Measurements from ENCODE around the gene LRRC26. TPM values are rescaled to one million over a fixed set of nuclear protein-coding genes. Genes with fewer than 3 reads are reported as not detected.
A peak's percentile ranks its signal among the peaks of the same experiment; 100 is the strongest.

Gene LRRC26
- total RNA-seq, 1 experiment from 2014 or later = 2.4 TPM

DNA sequence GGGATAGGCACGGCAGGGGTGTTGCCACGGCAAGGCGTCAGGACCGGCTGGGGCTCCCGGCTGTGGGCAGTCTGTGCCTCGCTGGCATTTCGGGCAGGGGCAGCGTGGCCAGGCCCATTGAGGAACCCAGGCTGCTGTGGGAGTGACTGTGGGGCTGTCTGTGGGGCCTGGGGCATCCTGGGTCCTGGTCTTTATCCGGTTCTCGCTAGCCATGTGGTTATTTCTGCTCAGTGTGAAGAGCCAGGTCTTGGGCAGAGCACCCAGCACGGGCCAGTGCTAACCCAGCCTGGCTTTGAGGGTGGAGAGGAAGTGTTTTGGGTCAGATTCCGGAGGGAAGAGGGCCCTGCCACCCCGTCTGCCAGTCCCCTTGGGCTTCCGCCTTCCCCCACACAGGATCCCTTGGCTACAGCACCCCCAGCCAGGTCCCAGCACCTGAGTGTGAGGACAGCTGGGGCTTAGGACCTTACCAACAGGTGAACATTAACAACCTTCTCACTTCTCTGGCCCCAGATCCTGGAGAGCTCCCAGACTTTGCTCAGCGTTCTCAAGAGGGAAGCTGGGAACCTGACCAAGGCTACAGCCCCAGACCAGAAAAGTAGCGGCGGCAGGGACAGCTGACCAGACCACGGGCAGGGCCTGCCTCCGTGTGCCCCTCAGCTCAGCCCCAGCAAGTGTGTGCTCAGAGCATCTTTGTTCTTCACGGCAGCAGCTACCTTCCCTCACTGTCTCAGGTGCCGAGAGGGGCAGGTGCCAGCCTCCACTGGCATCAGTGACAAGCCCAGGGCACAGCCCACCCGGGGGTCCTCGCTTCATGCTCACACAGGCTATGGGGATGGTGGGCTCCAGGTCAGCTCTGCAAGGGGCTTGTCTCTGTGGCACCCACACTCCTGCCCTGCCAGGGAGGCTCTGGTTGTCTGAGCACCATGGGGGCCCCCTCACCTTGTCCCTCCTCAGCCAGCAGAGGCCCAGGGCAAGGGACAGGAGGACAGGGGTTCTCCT is 19.7 kb upstream of the LRRC26 start:
- Histone ChIP-seq H3K27ac (ENCODE audit: low read depth, low read length) (peak overlapping the region; percentile 99), H3K4me2 (ENCODE audit: low read length) (peak overlapping the region; percentile 98), H3K36me3 (ENCODE audit: control insufficient read depth in 1 of 2, insufficient read depth in 2 of 2, low read length in 2 of 2) (peaks cover 0 to 23% of the 10 kb centered on the region in 2 experiments; a peak in 1 of 4 replicates), H3K4me3 (replicated peaks in 1 of 2; ENCODE audit: low read depth in 1 of 2, low read length in 2 of 2) (peak overlapping the region; percentile 98 to 100), H3K4me1 (ENCODE audit: control insufficient read depth in 1 of 2, insufficient read depth in 2 of 2, low read length in 2 of 2) (peaks cover 17 to 37% of the 10 kb centered on the region in 2 experiments), H3K79me2 (ENCODE audit: insufficient read depth, low read length) (peaks cover 60% of the 10 kb centered on the region), H4K20me1 (ENCODE audit: insufficient read depth) (no peaks in the 10 kb centered on the region), H3K27me3 (ENCODE audit: insufficient read depth, low read length) (no peaks in the 10 kb centered on the region), H2AFZ (ENCODE audit: low read depth, low read length, poor library complexity, severe bottlenecking) (no peak overlapping the region), H3K9me3 (ENCODE audit: control insufficient read depth in 1 of 2, insufficient read depth in 1 of 2, low read depth in 1 of 2, low read length in 2 of 2) (no peaks in the 10 kb centered on the region), H3K9ac (ENCODE audit: low read length) (peak overlapping the region; percentile 94), H3K9me2 (ENCODE audit: insufficient read depth) (no peaks in the 10 kb centered on the region)
- intact Hi-C loops (cut with micrococcal nuclease) = loop anchor here (5.0 kb wide), 1 partner anchor 38 kb away; the partner anchor contains the start of genes CYSRT1 and RNF224
- ChIA-PET RAD21 (ENCODE audit: low non-redundant PET in 1 of 2, low total read pairs in 2 of 2, uncharacterized antibody in 2 of 2, unreplicated experiment in 2 of 2) (interaction anchor here (0.7 to 1.6 kb wide), 7 partner anchors 11 to 47 kb away, joined by 3 to 9 read pairs (median 3); partner anchors contain the start of genes RNF224 (in 2 of the 2) and TPRN (in 1 of the 2)), POLR2A (interaction anchor here (0.8 to 3.5 kb wide), 14 partner anchors 9 to 60 kb away, joined by 3 to 20 read pairs (median 5); partner anchors contain the start of genes NDOR1, RNF224, TMEM203 and TPRN), CTCF (interaction anchor here (0.8 to 1.7 kb wide), 11 partner anchors 11 to 103 kb away, joined by 3 to 17 read pairs (median 4); partner anchors contain the start of genes MAN1B1, NELFB, RNF224 and TPRN)
- ATAC-seq = no peak
- TSS peak; percentile 88 for BruUV-seq (replicated peaks)
- no peak for DNase-seq (ENCODE audit: low read depth, low spot score)
- TF ChIP-seq ZFX (IDR thresholded peaks at IDR 0.05) (no peak), CBX3 (IDR thresholded peaks at IDR 0.05; ENCODE audit: low read depth) (no peak), TCF7L2 (IDR thresholded peaks at IDR 0.05; ENCODE audit: borderline replicate concordance, extremely low read depth, insufficient read depth, insufficient read length) (no peak), YY1 (IDR thresholded peaks at IDR 0.05; ENCODE audit: extremely low read depth, insufficient replicate concordance, low read depth, low read length) (no peak), JUND (IDR thresholded peaks at IDR 0.05) (no peak), SRF (IDR thresholded peaks at IDR 0.05; ENCODE audit: low read depth) (no peak), ATF3 (IDR thresholded peaks at IDR 0.05) (no peak), POLR2A (IDR thresholded peaks at IDR 0.05; ENCODE audit: borderline replicate concordance, extremely low read depth, insufficient read depth, insufficient read length) (no peak), EGR1 (IDR thresholded peaks at IDR 0.05; ENCODE audit: low read depth) (no peak), CEBPB (IDR thresholded peaks at IDR 0.05; ENCODE audit: low read depth) (no peak), POLR2AphosphoS5 (IDR thresholded peaks at IDR 0.05; ENCODE audit: low read depth, low read length) (no peak; the same call in 1 of the 2 replicates), EZH2phosphoT487 (IDR thresholded peaks at IDR 0.05; ENCODE audit: borderline replicate concordance) (no peak), RAD21 (IDR thresholded peaks at IDR 0.05; ENCODE audit: low read depth) (no peak)
- TF ChIP-seq, protein P1, sequence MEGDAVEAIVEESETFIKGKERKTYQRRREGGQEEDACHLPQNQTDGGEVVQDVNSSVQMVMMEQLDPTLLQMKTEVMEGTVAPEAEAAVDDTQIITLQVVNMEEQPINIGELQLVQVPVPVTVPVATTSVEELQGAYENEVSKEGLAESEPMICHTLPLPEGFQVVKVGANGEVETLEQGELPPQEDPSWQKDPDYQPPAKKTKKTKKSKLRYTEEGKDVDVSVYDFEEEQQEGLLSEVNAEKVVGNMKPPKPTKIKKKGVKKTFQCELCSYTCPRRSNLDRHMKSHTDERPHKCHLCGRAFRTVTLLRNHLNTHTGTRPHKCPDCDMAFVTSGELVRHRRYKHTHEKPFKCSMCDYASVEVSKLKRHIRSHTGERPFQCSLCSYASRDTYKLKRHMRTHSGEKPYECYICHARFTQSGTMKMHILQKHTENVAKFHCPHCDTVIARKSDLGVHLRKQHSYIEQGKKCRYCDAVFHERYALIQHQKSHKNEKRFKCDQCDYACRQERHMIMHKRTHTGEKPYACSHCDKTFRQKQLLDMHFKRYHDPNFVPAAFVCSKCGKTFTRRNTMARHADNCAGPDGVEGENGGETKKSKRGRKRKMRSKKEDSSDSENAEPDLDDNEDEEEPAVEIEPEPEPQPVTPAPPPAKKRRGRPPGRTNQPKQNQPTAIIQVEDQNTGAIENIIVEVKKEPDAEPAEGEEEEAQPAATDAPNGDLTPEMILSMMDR (IDR thresholded peaks at IDR 0.05 in 2 of 3, conservative IDR thresholded peaks at IDR 0.05 in 1 of 3; ENCODE audit: borderline replicate concordance in 1 of 3, insufficient read depth in 1 of 3, low read depth in 2 of 3, low read length in 2 of 3) = no peak
- TF ChIP-seq, protein P2, sequence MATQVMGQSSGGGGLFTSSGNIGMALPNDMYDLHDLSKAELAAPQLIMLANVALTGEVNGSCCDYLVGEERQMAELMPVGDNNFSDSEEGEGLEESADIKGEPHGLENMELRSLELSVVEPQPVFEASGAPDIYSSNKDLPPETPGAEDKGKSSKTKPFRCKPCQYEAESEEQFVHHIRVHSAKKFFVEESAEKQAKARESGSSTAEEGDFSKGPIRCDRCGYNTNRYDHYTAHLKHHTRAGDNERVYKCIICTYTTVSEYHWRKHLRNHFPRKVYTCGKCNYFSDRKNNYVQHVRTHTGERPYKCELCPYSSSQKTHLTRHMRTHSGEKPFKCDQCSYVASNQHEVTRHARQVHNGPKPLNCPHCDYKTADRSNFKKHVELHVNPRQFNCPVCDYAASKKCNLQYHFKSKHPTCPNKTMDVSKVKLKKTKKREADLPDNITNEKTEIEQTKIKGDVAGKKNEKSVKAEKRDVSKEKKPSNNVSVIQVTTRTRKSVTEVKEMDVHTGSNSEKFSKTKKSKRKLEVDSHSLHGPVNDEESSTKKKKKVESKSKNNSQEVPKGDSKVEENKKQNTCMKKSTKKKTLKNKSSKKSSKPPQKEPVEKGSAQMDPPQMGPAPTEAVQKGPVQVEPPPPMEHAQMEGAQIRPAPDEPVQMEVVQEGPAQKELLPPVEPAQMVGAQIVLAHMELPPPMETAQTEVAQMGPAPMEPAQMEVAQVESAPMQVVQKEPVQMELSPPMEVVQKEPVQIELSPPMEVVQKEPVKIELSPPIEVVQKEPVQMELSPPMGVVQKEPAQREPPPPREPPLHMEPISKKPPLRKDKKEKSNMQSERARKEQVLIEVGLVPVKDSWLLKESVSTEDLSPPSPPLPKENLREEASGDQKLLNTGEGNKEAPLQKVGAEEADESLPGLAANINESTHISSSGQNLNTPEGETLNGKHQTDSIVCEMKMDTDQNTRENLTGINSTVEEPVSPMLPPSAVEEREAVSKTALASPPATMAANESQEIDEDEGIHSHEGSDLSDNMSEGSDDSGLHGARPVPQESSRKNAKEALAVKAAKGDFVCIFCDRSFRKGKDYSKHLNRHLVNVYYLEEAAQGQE (IDR thresholded peaks at IDR 0.05; ENCODE audit: low read depth) = no peak
- TF ChIP-seq, protein P3, sequence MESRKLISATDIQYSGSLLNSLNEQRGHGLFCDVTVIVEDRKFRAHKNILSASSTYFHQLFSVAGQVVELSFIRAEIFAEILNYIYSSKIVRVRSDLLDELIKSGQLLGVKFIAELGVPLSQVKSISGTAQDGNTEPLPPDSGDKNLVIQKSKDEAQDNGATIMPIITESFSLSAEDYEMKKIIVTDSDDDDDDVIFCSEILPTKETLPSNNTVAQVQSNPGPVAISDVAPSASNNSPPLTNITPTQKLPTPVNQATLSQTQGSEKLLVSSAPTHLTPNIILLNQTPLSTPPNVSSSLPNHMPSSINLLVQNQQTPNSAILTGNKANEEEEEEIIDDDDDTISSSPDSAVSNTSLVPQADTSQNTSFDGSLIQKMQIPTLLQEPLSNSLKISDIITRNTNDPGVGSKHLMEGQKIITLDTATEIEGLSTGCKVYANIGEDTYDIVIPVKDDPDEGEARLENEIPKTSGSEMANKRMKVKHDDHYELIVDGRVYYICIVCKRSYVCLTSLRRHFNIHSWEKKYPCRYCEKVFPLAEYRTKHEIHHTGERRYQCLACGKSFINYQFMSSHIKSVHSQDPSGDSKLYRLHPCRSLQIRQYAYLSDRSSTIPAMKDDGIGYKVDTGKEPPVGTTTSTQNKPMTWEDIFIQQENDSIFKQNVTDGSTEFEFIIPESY (IDR thresholded peaks at IDR 0.05; ENCODE audit: extremely low read depth, insufficient replicate concordance, low read length) = no peak

Data from HCT116 (cell line).